AG09309 (cell line): ENCODE data around the gene HUS1.
"Not testable (repeated sequence)": the region's sequence is repeated elsewhere in the genome, so short reads cannot be mapped to it uniquely, and the experiment has no call there.

Source experiments
- DNase-seq: peaks from one replicate; pipeline ENCODE4 v3.0.0-alpha.2; 2010; ENCODE audit warnings: low read depth
- H3K4me3 ChIP-seq: 2 replicates; pipeline ENCODE4 v1.5.1; 2011; ENCODE audit warnings: mild to moderate bottlenecking, low read depth, low read length, moderate library complexity; ENCODE audit not compliant: control insufficient read depth
- CTCF ChIP-seq: IDR thresholded peaks from 2 replicates; pipeline ENCODE4 v1.5.1; 2011; ENCODE audit warnings: mild to moderate bottlenecking, low read depth, low read length, inconsistent platforms; ENCODE audit not compliant: insufficient read depth, control insufficient read depth; ENCODE audit errors: missing control alignments

Gene HUS1

GRCh38 chr7:47946581-47947354 is 32.6 kb downstream of the HUS1 start:
- no peak overlapping the region for H3K4me3 ChIP-seq
- DNase-seq, result no peak
- TF ChIP-seq CTCF, result no peak

- no peak for DNase-seq
Observed at GRCh38 chr7:47945261-47946015, 34.0 kb downstream of the HUS1 start.

GRCh38 chr7:47944536-47945260 is 34.7 kb downstream of the HUS1 start:
- no peak for DNase-seq
- no peak overlapping the region for H3K4me3 ChIP-seq
- no peak for TF ChIP-seq CTCF

More at GRCh38 chr7:47945261-47946015, 34.0 kb downstream of the HUS1 start:
- H3K4me3 ChIP-seq, result no peak overlapping the region
- peak; percentile 69 for TF ChIP-seq CTCF

GRCh38 chr7:47943676-47944474 is 35.5 kb downstream of the HUS1 start:
- no peak for DNase-seq
- H3K4me3 ChIP-seq, result no peak overlapping the region
- TF ChIP-seq CTCF, result no peak

GRCh38 chr7:47942651-47943050 is 36.8 kb downstream of the HUS1 start:
- not testable (repeated sequence) for H3K4me3 ChIP-seq, DNase-seq

- no peak overlapping the region for H3K4me3 ChIP-seq
- no peak for TF ChIP-seq CTCF
- DNase-seq, result no peak
Observed at GRCh38 chr7:47942132-47942531, 37.3 kb downstream of the HUS1 start.
